MM.1S (cell line): ENCODE data around the gene MYH15.

ENCODE experiments used
- EZH2 ChIP-seq: fragments of 300-600 bp; sonication (generic); optimal IDR thresholded peaks from 2 replicates; pipeline ENCODE3; 2017; ENCODE audit warnings: low read depth, mild to moderate bottlenecking, antibody characterized with exemption, low read length, mixed read lengths
- EZH2phosphoT487 ChIP-seq: fragments of 300-600 bp; sonication (generic); IDR thresholded peaks from 2 replicates; pipeline ENCODE4 v1.6.1; 2018; ENCODE audit warnings: antibody characterized with exemption, low read length
- TF ChIP-seq, protein P1 (sequence below): fragments of 300-600 bp; sonication (generic); IDR thresholded peaks from 2 replicates; pipeline ENCODE4 v1.5.1; 2016; ENCODE audit warnings: antibody characterized with exemption, low read length, mixed read lengths

DNA sequence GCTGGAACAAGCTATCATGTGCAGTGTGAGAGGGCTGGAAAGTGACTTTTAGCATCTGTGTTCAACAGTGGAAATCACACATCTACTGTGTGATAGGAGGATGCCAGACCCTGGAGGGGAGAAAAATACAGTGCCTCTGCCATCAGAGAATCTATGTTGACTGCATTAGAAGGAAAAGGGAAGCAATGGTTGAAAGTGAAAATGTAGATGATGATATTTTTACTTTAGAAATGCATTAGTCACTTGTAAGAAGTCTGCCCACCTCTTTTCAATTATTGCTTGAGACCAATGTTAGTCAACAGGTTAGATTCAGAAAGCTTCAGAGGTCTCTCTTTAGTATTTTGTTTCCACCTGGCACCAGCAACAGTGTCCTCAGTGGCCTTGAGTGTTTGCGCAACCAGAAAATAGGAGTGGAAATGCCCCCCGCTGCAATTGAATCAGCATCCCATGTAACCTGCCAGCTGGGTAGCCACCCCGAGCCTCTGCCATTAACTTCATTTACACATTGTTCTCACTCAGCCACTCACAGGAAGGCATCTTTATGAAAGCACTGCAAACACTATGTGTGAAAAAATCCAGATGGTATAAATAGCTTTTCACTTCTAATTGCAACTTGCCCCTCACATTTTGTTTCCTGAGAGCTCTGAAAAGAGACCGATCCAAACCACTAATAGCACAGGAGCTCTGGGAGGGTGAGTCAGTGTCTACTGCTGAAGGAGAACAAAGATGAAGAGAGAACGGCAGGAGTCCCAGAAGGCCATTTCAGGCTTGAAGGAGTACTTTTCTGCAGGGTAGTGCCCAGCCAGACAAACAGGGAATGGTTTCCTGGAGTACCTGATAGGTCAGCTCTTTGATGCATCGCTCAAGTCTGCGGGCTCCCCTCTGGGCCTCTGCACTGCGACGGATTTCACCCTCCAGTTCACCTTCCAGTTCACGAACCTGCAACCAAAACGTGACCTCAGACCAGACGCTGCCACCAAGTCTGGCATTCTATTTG, 122.0 kb downstream of the MYH15 start:
- TF ChIP-seq EZH2 (no peak), EZH2phosphoT487 (no peak)
- TF ChIP-seq, protein P1, sequence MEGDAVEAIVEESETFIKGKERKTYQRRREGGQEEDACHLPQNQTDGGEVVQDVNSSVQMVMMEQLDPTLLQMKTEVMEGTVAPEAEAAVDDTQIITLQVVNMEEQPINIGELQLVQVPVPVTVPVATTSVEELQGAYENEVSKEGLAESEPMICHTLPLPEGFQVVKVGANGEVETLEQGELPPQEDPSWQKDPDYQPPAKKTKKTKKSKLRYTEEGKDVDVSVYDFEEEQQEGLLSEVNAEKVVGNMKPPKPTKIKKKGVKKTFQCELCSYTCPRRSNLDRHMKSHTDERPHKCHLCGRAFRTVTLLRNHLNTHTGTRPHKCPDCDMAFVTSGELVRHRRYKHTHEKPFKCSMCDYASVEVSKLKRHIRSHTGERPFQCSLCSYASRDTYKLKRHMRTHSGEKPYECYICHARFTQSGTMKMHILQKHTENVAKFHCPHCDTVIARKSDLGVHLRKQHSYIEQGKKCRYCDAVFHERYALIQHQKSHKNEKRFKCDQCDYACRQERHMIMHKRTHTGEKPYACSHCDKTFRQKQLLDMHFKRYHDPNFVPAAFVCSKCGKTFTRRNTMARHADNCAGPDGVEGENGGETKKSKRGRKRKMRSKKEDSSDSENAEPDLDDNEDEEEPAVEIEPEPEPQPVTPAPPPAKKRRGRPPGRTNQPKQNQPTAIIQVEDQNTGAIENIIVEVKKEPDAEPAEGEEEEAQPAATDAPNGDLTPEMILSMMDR: no peak
